HG03442 (cell line): ENCODE measurements around the gene LRWD1.
"Not testable (repeated sequence)": the region's sequence is repeated elsewhere in the genome, so short reads cannot be mapped to it uniquely, and the experiment has no call there.

ENCODE experiments used
- ATAC-seq: cut with Tn5 transposase; IDR thresholded peaks from one replicate; pipeline ENCODE4 v1.9.1; 2021; ENCODE audit warnings: mild to moderate bottlenecking, moderate library complexity; ENCODE audit not compliant: unreplicated experiment

Gene LRWD1

DNA sequence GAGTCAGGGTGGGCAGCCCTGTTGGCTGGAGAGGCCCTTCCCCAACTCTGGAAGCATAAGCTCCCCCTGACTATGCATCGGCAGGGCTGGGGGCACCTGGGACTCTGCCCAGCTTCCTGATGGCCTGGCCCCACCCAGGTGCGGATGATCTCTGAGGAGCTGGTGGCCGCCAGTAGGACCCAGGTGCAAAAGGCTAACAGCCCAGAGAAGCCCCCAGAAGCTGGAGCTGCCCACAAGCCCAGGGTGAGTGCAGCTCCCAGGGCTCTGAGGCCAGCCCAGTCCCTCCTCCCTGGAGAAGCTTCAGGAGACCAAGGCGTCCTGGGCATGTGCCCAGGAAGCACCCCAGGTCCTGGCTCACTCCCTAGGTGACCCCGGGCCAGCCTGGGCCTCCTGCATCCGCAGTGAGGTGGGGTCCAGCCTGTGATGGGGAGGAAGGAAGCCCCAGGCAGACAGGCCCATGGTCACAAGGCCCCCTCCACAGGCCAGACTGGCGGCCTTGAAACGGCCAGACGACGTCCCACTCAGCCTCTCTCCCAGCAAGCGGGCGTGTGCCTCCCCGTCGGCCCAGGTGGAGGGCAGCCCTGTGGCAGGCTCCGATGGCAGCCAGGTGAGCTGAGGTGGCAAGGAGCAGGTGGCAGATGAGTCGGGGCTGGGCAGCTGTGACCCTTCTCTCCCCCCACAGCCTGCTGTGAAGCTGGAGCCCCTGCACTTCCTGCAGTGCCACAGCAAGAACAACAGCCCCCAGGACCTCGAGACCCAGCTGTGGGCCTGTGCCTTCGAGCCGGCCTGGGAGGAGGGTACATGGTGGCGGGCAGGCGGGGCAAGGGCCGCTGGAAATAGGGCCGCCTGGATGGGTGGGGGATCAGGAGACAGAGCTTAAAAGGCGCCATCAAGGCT, 3.0 kb downstream of the LRWD1 start:
- ATAC-seq, result no peak

DNA sequence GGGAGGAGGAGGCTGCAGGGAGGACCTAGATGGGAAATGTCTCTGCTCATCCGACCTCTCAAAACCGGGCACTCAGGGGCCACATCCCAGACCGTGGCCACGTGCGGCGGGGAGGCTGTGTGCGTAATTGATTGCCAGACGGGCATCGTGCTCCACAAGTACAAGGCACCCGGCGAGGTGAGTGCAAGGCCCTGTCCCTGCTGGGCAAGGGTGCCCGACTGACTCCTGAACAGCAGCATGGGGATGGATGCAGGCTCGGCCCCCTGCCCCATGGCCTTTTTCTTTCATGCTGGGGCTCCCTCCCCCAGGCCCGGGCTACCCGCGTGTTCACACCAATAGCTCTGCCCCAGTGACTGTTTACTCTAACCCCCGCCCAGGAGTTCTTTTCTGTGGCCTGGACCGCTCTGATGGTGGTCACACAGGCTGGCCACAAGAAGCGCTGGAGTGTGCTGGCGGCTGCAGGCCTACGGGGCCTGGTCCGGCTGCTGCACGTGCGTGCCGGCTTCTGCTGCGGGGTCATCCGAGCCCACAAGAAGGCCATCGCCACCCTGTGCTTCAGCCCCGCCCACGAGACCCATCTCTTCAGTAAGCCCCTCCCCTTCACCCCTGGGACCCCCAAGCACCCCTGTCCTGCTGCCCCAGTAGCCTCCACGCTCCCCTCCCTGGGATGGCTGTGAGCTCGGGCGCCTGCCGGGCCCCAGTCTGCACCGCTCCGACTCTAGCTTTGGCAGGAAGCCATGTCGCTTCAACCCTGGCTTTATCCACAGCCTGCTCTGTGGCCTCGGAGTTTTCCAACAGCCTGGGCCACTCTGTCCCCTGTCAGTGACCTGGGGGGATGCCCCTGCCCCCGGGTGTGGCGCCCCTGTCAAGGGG, 3.9 kb downstream of the LRWD1 start:
- ATAC-seq, result no peak

DNA sequence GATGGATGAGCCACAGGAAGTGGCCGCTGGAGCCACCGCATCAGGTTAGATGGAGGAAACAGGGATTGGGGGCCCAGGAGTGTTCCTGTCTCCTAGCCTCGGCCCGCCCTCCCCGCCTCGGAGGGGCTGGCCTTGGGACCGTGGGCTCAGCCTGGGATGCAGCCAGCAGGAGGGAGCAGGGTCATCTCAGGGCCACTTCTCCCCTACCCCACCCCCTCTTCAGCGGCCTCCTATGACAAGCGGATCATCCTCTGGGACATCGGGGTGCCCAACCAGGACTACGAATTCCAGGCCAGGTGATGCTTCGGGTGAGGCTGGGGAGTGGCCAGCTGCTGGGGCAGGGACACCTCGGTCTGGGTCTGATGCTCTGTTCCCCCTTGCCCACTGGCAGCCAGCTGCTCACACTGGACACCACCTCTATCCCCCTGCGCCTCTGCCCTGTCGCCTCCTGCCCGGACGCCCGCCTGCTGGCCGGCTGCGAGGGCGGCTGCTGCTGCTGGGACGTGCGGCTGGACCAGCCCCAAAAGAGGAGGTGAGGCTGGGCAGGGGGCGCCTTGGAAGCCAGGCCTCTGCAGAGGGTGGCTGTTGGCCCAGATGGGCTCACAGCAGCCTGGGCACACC, 4.7 kb downstream of the LRWD1 start:
- ATAC-seq, result no peak

DNA sequence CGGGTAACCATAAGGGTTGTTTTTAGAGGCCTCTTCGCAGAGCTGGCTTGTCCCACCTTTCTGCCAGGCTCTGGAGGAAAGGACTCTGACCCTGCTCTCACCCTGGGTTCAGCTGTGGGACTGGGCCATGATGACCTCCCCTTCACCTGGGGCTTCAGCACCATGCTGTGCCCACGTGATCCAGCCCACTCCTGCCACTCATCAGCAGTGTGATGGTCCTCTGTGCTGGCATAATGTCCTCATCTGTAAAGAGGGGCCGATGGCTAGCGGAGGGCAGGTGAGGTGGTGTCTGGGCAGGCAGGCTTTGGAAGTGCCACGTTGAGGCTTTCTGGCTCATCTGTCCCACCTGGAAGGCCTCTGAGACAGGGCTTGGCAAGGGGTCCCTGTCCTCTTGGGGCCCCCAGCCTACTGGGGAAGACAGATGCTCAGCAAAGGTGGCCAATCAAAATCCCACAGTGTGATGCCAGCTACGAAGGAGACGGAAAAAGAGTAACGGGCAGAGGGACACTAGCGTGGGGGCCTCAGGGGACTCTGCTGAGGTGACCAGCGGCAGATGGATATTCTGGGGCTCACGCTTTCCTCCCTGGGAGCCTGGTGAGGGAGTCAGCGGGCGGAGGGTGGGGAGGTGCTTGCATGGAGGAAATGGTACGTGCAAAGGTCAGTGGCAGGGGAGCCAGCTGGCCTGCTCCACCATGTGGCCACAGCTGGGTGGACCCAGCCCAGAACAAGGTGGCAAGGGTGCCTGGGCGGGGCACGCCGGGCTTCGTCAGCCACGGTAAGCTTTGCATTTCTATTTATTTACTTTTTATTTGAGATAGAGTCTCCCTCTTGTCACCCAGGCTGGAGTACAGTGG, 5.4 kb downstream of the LRWD1 start:
- ATAC-seq, result no peak

DNA sequence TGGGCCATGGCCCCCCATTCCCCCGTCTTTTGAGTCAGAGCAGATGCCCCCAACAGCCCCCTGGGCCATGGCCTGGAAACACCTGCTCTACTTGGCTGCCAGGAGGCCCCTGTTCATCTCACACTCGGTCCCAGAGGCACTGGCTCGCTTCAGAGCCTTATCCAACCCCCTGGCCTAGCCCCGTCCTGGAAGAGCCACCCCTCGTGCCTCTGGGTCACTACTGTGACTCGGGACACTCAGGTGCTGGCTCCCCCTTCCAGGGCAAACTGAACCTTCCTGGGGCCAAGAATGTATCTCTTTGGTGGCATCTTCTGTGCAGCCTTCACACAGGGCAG, 7.0 kb downstream of the LRWD1 start:
- ATAC-seq, result no peak

DNA sequence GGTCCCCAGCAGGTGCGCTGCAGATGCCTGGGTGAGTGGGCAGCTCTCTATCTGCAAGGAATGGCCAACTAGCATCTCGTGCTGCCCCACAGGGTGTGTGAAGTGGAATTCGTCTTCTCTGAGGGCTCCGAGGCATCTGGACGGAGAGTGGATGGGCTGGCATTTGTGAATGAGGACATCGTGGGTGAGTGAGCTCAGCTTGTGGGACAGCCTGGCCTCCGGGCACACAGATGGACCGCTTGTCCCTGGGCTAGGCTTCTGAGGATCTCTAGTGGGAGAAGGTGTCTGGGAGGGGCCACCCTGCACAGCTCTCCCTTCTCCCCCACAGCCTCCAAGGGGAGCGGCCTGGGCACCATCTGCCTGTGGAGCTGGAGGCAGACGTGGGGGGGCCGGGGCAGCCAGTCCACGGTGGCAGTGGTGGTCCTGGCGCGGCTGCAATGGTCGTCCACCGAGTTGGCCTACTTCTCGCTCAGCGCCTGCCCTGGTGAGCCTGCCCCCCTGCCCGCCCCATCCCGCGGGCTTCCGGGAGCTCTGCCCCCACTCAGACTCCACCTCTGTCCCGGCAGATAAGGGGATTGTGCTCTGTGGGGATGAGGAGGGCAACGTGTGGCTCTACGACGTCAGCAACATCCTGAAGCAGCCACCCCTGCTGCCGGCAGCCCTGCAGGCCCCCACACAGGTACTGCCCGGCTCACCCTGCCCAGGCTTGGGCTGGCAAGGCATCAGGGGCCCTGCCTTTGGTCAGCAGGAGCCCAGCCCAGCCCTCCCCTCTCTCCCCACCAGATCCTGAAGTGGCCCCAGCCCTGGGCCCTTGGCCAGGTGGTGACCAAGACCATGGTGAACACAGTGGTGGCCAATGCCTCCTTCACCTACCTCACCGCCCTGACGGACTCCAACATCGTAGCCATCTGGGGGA, 7.6 kb downstream of the LRWD1 start:
- ATAC-seq, result no peak

DNA sequence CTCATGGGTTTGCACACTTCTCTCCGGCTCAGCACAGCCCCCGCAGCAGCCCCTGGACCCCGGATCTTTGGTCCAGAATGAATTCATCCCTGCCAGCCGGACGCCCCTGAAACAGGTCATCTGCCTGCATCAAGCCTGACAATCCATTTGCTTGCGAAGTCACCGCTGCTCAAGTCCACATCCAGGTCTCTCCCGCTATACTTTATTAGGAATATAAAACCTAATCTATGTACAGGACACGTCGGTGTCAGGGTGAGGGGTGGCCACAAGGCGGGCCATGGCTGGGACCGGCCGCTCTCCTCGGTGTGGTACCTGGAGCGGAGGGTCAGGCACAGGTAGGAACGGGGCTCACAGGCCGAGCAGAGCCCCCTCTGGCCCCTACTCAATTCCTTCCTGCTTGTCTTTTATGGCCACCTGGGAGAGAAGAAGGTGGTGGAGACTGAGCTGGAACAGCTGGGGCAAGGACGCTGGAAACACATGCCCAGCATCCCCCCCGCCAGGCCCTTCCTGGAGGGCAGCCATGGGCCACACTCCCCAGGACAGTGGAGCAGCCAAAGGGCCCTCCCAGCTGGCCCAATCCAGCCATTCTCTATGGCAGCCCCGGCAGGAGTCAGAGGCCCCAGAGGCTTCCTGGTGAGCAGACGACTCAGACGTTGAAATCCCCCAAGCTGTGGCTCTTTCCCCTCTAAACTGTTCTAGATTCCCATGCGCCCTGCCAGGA, 8.6 kb downstream of the LRWD1 start:
- ATAC-seq, result no peak

DNA sequence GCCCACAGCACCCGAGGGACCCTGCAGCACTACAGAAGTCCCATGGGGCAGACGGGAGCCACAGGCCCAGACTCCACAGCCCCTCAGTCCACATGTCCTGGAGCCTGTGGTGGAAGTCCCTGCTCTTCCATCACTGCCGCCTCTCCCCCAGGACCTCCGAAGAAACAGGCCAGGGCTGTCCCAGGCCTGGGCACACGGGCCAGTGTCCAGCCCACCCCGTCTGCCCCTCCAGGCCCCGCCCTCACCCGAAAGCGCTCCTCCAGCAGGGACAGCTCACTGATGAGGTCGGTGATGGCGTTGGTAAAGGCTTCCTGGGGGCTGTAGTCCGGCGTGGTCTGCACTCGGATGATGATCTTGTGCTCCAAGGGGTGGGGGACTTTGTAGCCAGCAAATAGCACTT, 9.3 kb downstream of the LRWD1 start:
- not testable (repeated sequence) for ATAC-seq

DNA sequence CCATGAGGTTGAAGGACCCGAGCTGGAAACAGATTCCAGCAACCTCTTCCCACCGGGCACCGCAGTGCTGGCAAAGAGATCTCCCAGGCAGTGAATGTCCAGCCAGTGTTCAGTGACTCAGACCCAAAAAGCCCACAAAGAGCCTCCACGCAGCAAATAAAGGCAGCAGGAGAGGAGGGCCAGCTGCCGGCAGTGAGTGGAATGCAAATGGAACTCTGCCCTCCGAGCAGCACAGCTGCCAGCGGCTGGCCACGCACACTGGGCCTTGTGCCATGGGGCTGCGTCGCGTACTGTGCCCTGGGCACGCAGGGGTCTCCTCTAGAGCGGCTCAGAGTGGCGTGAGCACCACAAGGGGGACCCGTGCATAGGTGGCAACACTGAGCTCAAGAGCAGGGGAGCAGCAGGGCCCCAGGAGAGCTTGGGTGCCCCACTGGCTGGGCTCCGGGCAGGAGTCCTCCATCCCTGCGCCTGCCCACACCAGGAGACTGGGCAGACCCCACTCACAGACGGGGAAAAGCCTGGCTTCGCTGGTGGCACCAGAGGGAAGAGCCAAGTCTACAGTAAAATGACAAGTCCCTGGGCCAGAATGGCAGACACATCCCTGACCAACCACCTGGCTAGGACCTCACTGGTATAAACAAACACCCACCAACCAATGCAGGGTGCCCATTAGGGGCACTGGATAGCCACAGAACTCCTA, 10.1 kb downstream of the LRWD1 start:
- not testable (repeated sequence) for ATAC-seq

DNA sequence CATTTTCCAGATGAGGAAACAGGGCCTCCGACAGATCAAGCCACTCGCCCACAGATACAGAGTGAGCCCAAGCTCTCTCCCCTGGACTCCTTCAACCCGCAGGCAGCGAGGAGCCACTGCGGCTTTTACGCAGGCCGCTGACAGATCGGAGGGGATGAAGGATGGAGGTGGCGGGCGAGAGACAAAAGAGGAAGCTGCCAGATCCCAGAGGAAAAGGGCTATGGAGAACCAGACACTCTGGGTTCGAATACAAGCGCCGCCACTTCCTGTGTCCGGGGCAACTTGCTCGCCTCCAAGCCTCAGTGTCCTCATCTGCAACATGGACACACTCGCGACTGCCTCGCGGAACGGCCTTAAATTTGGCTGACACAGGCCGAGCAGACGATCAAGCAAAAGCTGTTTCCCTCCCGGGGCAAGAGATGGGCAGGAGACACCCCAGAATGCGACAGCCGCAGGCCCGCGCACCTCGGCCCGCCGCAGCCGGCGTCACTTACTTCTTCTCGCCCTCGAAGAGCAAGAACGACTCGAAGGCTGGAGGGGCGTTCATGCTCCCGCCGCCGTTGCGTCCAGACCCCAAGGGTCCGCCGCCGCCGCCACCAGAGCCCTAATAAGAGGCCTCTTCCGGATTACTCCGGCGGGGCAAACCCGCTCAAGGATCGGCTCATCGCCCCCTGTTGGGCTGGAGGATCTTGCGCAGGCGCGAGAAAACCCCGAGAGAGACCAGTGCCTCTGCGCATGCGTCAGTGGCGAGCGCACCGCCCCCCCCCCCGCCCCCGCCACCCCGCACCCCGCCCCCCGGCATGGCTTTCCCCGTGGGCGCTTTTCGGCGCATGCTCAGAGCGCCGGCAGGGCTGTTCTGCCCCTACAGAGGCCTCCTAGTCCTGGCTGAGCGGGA, 13.8 kb downstream of the LRWD1 start, which contains the start of gene POLR2J:
Gene POLR2J (minus strand): TSS at position 609 of the 895 bp plus-strand sequence. CDS start 62 bp downstream, at position 547.
- ATAC-seq, result peak; percentile 83

DNA sequence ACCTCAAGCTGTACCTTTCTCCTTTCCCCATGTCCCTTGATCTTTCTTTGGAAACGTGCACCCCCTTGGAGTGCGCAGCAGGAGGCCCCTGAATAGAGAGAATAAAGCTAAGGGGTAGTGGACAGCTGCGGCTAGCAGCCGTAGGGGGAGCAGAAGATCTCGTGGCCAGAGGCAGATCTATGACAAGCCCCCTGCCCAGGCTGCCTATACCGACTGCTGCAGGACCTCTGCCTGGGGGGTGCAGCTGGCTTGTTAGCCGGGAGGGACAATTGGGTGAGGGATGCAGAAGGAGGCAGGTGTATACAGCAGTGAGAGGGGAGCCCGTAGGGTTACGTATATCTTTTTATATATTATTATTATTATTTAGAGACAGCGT, 14.4 kb downstream of the LRWD1 start:
- ATAC-seq, result peak; percentile 24

DNA sequence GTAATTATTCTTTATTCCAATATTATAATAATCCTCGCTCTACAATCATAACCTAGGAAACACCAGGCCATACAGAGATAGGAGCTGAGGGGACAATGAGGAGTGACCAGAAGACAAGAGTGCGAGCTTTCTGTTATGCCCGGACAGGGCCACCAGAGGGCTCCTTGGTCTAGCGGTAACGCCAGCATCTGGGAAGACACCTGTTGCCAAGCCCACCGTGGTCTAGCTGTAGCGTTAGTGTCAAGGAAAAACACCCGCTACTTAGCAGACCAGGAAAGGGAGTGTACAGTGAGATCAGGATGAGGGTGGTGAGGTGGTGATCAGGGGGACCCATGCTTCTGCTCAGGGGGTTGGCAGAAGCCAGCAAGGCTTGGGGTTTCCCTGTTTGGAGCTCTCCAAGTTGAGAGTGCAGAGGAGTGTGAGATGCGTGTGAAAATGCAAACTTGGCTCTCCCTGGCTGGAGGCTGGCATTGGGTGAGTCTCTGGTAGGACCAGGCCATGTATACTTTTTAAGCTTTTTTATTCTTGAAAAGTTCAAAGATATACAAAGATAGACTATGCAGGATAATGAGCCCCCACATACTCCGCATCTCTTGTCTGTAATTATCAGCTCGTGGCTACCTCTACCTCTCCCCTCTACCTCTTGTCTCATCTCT, 15.3 kb downstream of the LRWD1 start:
- ATAC-seq, result not testable (repeated sequence)

DNA sequence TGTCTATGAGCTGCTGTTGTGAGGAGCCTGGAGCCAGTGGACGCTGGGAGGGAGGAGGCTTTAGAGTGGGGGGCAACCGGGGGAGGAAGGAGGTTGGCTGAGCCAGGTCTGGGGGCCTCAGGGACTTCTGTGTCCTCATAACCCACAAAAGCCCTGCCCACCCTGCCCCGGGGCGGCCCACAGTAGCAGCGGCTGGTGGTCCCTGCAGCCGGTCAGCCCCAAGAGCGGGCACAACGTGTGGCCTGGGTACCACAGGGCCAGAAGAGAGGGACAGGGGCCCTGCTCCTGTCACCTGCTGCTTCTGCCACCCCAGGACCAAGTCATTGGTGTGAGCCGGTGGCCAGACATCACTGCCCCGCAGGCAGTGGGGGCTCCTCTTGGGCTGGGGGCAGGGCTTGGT, 17.2 kb downstream of the LRWD1 start:
- ATAC-seq, result not testable (repeated sequence)

DNA sequence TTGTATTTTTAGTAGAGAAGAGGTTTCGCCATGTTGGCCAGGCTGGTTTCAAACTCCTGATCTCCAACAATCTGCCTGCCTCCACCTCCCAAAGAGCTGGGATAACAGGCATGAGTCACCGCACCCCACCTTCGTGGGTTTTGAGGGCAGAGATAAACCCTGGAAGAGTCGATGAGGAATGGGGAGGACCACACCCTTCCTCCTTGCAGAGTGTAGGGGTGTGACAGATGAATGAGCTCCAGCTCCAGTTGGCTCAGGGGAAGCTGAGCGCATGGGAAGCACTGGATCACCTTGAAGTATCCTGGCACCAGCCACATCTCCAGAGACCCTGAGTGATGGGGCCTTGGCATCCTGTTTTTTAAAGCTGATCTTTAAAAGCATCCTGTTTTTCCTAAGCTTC, 19.5 kb downstream of the LRWD1 start:
- not testable (repeated sequence) for ATAC-seq

DNA sequence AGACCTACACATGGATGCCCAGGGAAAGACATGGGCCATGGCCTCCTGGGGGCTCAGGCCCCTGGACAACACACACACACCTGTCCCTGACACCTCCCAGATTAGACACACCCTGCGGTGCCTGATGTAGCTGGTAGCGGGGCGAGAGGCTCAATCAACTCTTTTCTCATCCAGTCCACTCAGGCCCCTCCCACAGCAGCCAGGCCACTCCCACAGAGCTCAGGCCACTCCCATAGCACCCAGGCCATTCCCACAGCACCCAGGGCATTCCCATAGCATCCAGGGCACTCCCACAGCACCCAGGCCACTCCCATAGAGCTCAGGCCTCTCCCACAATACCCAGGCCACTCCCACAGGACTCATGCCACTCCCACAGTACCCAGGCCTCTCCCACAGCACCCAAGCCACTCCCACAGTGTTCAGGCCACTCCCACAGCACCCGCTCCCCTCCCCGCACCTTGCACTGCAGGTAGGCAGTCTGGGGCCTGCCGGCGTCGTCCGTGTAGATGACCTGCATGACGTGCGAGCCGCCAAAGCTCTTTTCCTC, 25.8 kb downstream of the LRWD1 start:
- peak; percentile 41 for ATAC-seq

DNA sequence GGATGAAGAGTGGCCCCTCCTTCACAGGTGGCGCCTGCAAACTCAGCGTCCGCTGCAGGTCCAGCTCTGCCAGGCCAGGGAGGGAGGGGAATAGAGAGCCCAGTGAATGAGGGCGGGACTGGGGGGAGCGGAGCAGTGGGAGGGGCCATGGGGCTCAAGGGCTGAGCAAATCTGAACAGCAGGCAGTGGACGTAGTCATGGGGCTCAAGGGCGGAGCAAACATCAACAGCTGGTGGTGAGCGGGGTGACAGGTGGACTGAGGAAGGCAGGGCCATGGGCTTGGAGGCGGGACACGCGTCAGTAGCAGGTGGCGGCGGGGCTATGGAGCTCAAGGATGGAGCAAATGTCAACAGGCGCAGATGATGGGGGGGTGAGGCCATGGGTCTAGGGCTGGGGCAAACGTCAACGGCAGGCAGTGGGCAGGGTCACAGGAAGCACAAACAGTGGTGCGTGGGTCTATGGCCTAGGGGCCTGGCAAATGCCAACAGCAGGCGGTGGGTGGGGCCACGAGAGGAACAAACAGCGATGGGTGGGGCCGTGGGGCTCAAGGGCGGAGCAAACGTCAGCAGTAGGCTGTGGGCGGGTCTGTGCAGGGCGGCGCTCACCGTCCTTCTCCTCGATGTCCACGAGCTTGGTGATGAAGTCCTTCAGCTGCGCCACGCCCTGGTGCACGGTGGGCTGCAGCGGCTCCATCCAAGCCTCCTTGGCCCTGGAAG, 28.6 kb downstream of the LRWD1 start:
- ATAC-seq, result peak; percentile 28
